OCI-LY3 (cell line): ENCODE measurements around the gene ZNF423.

Experiments used
- H2AFZ ChIP-seq: fragments of 200-600, 300-600 bp; shearing (Covaris generic); 2 replicates; pipeline ENCODE4 v1.6.0; 2014; ENCODE audit warnings: antibody characterized with exemption, low read depth, low read length
- H3K27ac ChIP-seq: fragments of 200-600, 300-600 bp; sonication (generic); 2 replicates; pipeline ENCODE4 v1.5.1; 2014; ENCODE audit warnings: mild to moderate bottlenecking, low read length, moderate library complexity, mixed read lengths
- H3K27me3 ChIP-seq: fragments of 200-600, 300-600 bp; sonication (generic); 2 replicates; pipeline ENCODE4 v1.6.1; 2014; ENCODE audit warnings: low read depth, low read length, mixed read lengths
- H3K36me3 ChIP-seq: fragments of 200-600, 300-600 bp; sonication (generic); replicated peaks from 2 replicates; pipeline ENCODE3; 2014; ENCODE audit warnings: low read depth, low read length, mixed read lengths
- H3K4me1 ChIP-seq: fragments of 300-600, 200-600 bp; sonication (generic); 2 replicates; pipeline ENCODE4 v1.6.1; 2014; ENCODE audit warnings: low read length, mixed read lengths
- H3K4me2 ChIP-seq: fragments of 200-600, 300-600 bp; sonication (generic); 2 replicates; pipeline ENCODE4 v1.6.1; 2014; ENCODE audit warnings: low read length, mixed read lengths
- H3K4me3 ChIP-seq: fragments of 300-600, 200-600 bp; sonication (generic); 2 replicates; pipeline ENCODE4 v1.5.1; 2014; ENCODE audit warnings: antibody characterized with exemption, mild to moderate bottlenecking, low read length, moderate library complexity
- H3K79me2 ChIP-seq: fragments of 300-600, 200-600 bp; shearing (Covaris generic); 2 replicates; pipeline ENCODE4 v1.6.1; 2014; ENCODE audit warnings: mild to moderate bottlenecking, low read length, mixed read lengths
- H3K9ac ChIP-seq: fragments of 300-600, 200-600 bp; shearing (Covaris generic); 2 replicates; pipeline ENCODE4 v1.6.0; 2014; ENCODE audit warnings: mild to moderate bottlenecking, low read length, moderate library complexity
- H3K9me3 ChIP-seq: fragments of 200-600, 300-600 bp; shearing (Covaris generic); 2 replicates; pipeline ENCODE4 v1.6.1; 2014; ENCODE audit warnings: low read length, mixed read lengths; ENCODE audit not compliant: insufficient read depth
- H4K20me1 ChIP-seq: fragments of 200-600, 300-600 bp; sonication (generic); 2 replicates; pipeline ENCODE4 v1.6.1; 2016; ENCODE audit warnings: low read length, mixed read lengths; ENCODE audit not compliant: insufficient read depth
- CTCF ChIP-seq: fragments of 200-600, 300-600 bp; sonication (generic); IDR thresholded peaks from 2 replicates; pipeline ENCODE4 v1.5.1; 2014; ENCODE audit warnings: antibody characterized with exemption, low read length, low read depth
- EZH2phosphoT487 ChIP-seq: fragments of 200-600 bp; shearing (Covaris generic); IDR thresholded peaks from 2 replicates; pipeline ENCODE4 v1.6.1; 2018; ENCODE audit warnings: antibody characterized with exemption, mixed run types, low read depth

ZNF423 gene

DNA sequence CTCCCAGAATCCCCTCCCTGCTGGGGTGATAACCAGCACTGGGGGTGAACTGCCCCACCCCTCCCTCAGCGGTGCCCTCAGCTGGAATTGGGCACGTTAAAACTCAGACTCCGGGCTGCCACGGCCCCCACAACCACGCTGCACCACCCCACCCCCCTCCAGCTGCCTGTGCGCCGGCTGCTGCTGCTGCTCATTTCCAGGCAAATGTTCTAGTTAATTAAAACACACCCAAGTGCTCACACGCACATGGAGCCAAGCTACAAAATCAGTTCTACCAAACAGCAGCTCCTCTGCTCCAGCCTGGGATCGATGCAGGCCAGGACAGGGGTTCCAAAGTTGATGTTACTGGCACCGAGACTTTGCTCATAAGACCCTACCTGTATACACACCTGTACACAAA, 180.5 kb downstream of the ZNF423 start:
- Histone ChIP-seq H3K27me3 (no peaks in the 10 kb centered on the region; the same call in none of the 2 replicates), H3K36me3 (no peaks in the 10 kb centered on the region), H3K4me3 (no peak overlapping the region), H3K27ac (no peak overlapping the region), H3K4me1 (no peaks in the 10 kb centered on the region), H4K20me1 (no peaks in the 10 kb centered on the region), H2AFZ (no peak overlapping the region), H3K4me2 (no peak overlapping the region), H3K9me3 (no peaks in the 10 kb centered on the region), H3K79me2 (no peaks in the 10 kb centered on the region), H3K9ac (no peak overlapping the region)
- TF ChIP-seq CTCF, result no peak
- TF ChIP-seq EZH2phosphoT487, result no peak

- TF ChIP-seq EZH2phosphoT487 (no peak), CTCF (no peak)
- Histone ChIP-seq H2AFZ (no peak overlapping the region), H3K27ac (no peak overlapping the region), H3K4me3 (no peak overlapping the region), H3K9me3 (no peaks in the 10 kb centered on the region), H4K20me1 (no peaks in the 10 kb centered on the region), H3K79me2 (no peaks in the 10 kb centered on the region), H3K4me2 (no peak overlapping the region), H3K4me1 (no peaks in the 10 kb centered on the region), H3K36me3 (no peaks in the 10 kb centered on the region), H3K27me3 (no peaks in the 10 kb centered on the region; the same call in none of the 2 replicates), H3K9ac (no peak overlapping the region)
These were observed 180.9 kb downstream of the ZNF423 start for GRCh38 chr16:49674990-49675389.

GRCh38 chr16:49674351-49674851, 181.5 kb downstream of the ZNF423 start:
- Histone ChIP-seq H3K27me3 (no peaks in the 10 kb centered on the region; the same call in none of the 2 replicates), H3K9ac (no peak overlapping the region), H3K9me3 (no peaks in the 10 kb centered on the region), H3K4me3 (no peak overlapping the region), H3K36me3 (no peaks in the 10 kb centered on the region), H3K4me1 (no peaks in the 10 kb centered on the region), H3K27ac (no peak overlapping the region), H3K4me2 (no peak overlapping the region), H3K79me2 (no peaks in the 10 kb centered on the region), H4K20me1 (no peaks in the 10 kb centered on the region), H2AFZ (no peak overlapping the region)
- no peak for TF ChIP-seq EZH2phosphoT487

DNA sequence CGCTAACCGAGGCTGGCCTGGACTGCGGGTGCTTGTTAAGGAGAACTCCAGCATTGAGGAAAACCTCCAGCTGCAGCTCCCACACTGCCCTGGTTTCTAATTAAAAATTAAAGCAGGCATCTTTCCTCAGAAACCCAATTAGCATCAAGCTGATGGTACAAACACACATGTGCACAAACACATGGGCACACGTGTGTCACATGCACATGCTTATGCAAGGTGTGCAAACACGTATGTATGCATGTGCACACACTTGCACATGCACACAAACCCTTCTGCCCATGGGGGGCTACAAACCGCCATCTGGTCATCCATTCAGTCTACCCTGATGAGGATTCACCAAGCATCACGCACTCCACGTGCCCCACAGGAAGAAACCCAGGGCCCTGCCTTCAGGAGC, 182.5 kb downstream of the ZNF423 start:
- Histone ChIP-seq H3K27ac (no peak overlapping the region), H3K4me1 (no peaks in the 10 kb centered on the region), H3K36me3 (no peaks in the 10 kb centered on the region), H3K4me3 (no peak overlapping the region), H3K79me2 (no peaks in the 10 kb centered on the region), H4K20me1 (no peaks in the 10 kb centered on the region), H3K9ac (no peak overlapping the region), H3K27me3 (no peaks in the 10 kb centered on the region; the same call in 1 of the 2 replicates), H2AFZ (no peak overlapping the region), H3K9me3 (no peaks in the 10 kb centered on the region), H3K4me2 (no peak overlapping the region)
- TF ChIP-seq EZH2phosphoT487 (no peak), CTCF (no peak)
